HG02943 (cell line): ENCODE results near the gene FAM13B.
"Not testable (repeated sequence)": the region's sequence is repeated elsewhere in the genome, so short reads cannot be mapped to it uniquely, and the experiment has no call there.

Experiments
- ATAC-seq: cut with Tn5 transposase; IDR thresholded peaks from one replicate; pipeline ENCODE4 v1.9.1; 2021; ENCODE audit warnings: mild to moderate bottlenecking, low read depth, moderate library complexity; ENCODE audit not compliant: unreplicated experiment

The FAM13B gene

DNA sequence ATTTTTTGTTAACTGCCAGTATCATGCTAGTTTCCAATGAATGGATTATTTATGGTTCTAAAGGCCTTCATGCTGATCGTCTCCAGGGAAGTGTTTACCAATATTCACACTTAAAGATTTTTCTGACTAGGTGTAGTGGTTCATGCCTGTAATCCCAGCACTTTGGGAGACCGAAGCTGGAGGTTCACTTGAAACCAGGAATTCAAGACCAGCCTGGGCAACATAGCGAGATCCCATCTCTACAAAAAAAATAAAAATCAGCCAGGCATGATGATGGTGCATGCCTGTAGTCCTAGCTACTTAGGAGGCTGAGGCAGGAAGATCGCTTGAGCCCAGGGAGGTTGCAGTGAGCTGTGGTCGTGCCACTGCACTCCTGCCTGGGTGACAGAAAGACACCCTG is 43.5 kb downstream of the FAM13B start:
- no peak for ATAC-seq

DNA sequence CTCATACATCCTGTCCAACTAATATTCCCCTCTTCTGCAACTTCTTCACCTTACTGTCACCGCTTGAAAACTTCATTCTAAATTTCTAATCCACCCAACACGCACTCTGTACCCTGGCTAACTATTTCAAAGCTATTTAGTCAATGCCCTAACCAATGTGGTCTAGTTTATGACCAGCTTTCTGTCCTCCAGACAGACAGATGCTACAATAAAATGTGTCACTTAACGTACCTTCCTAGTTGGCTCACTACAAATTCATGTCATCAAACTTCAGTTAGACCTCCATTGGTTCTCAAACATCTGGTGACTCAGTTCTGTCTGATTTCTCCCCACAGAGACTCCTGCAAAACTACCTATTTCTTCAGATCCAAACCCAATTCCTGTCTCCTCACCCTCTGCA is 57.7 kb downstream of the FAM13B start:
- ATAC-seq = no peak

DNA sequence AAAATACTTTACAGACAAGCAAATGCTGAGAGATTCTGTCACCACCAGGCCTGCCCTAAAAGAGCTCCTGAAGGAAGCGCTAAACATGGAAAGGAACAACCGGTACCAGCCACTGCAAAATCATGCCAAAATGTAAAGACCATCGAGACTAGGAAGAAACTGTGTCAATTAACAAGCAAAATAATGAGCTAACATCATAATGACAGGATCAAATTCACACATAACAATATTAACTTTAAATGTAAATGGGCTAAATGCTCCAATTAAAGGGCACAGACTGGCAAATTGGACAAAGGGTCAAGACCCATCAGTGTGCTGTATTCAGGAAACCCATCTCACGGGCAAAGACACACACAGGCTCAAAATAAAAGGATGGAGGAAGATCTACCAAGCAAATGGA is 62.5 kb downstream of the FAM13B start:
- ATAC-seq = not testable (repeated sequence)

DNA sequence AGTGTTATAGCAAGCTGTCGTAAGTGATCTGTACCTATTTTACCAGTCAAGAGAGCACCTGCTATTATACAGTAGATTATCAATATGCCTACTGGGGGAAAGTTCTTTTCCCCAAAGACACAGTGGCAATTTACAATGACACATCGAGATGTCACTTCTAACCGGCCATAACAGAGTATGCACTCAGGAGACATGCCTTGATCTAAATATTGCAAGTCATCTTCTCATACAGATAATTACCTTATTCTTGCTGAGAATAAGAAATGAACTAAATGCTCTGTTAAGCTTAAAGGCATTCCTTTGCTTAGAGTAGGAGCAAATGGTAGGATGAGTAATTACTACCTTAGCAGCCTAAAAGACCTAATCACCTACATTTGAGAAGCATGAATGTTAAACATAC is 72.1 kb downstream of the FAM13B start:
- no peak for ATAC-seq

DNA sequence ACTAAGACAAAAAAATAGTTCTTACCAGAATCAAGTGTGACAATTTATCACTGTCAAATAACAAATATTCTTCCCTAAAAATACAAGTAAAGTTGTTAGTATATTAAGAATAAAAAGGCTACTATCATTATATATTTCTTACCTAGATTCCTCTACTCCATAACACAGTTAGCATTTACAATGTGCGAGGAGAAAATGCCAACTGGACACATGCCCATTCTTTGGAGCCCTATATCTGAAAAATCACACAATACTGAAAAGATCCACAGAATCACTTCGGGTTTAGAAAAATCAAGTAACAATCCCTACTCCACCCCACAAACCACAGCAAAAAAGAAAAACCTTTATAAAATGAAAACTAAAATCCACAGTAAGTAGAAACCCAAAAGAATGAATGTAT is 72.7 kb downstream of the FAM13B start:
- no peak for ATAC-seq

DNA sequence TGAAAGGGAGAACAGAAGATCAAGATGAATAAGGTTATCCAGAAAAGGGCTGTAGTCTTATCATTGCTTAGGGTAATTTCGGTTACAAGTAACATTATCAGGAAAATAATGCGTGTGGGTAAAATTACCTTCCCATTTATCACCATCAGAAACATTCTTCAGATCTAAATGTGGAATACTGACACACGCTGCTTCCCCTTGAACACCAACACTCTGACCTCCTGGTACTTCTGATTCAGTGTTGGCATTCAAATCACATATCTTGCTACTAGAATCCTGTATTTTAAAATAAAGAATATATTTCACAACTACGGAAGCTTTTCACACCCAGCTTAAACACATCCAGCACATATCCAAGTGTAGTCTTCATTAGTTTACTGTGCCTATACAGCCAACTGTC is 73.4 kb downstream of the FAM13B start:
- ATAC-seq = no peak

DNA sequence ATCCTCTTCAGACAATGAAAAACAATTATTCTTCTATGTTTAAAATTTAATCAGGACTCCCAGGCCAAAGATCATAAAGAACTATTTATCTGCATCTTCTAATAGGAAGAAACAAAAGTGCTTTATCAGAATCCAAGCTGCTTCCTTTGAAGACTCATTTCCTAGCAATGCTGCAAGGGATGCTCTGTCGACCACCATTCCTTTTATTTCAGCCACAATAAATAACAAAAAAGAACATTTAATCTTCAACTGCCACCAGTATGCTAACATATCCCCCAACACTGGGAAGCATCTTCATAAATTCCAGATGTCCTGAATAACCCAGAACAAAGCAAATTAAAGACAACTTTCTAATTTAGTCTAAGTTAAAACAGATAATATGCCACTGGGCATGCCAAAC is 74.9 kb downstream of the FAM13B start:
- no peak for ATAC-seq

DNA sequence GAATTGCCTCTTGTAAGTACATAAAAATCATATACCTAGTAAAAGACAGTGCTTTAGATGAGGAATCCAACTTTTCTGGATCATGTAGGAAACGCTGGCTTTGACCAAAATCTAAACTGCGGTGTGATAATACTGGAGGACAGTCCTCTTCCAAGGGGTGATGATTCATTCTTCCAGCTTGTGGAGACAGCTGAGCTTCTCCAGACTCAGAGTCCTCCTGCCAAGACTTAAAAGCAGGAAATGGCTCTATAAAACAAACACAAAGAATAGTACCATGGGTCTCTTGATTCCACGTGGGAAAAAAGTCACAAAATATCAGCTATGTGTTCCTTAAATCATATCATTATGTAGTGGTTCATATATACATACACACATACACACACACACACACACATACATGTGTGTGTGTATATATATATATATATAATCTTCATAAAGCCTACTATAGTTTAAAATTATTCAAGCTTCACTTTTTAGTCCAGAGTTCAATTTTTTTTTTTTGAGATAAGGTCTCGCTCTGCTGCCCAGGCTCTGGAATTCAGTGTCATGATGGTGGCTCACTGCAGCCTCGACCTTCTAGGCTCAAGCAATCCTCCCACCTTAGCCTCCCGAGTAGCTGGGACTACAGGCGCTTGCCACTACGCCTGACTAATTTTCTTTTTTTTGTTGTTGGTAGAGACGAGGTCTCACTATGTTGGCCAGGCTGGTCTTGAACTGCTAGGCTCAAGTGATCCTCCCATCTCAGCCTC is 78.6 kb downstream of the FAM13B start:
- ATAC-seq = no peak

DNA sequence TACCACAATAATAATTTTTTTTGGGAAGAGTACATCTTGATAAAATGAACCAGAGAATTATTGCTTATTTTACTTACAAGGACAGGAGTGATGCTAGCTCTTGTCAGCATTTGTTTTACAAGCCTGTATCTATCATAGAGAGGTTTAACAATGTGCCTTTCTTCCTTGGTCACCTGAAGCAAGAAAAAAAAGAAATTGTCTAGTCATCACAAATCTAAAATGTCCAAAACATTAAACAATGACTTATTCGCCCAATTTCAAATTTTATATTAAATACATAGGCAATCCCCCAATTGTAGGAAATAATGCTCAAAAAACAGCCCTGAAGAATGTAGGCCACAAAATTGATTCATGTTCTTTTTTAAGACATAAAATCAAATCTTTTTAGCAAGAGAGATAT is 87.1 kb downstream of the FAM13B start:
- ATAC-seq = no peak

DNA sequence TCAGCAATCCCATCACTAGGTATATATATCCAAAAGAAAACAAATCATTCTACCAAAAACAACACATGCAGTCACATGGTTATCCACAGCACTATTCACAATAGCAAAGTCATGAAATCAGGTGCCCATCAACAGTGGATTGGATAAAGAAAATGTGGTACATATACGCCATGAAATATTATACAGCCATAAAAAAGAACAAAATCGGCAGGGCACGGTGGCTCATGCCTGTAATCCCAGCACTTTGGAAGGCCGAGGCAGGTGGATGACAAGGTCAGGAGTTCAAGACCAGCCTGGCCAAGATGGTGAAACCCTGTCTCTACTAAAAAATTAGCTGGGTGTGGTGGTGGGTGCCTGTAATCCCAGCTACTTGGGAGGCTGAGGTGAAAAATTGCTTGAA is 88.6 kb downstream of the FAM13B start:
- ATAC-seq = not testable (repeated sequence)

DNA sequence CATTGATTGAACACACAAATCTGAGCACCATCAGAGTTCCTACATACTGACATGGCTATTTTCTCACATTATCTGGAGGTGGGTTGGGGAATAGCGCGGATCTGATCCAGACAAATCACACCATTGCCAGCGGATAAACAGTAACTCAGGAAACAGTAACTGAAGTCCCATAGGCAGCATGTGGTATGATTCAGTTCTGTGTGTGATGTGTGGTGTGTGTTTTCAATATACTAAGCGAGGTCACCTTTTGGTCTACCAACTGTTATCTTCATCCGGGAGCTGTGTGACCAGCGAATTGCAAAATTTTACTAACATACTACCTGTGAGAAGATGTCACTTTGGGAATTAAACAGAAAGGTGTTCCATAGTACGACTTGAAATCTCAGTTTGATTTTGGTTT is 93.5 kb downstream of the FAM13B start:
- no peak for ATAC-seq

DNA sequence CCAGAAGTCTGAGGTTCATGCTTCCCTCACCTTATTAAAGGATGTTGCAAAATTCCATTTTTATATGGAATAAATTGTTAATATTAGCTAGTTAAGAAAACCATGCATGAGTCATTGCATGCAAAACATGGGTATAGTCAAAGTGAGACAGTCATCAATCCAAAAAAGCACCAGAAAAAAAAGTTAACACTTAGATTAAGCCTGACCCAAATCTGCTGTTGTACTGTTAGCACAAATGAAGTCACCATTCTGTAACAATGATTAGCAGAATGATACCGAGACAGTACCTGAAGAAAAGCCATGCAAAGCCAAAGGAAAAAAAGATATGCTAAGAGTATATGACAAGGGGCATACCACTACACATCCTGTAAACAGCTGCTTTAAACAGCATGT is 94.1 kb downstream of the FAM13B start:
- no peak for ATAC-seq

DNA sequence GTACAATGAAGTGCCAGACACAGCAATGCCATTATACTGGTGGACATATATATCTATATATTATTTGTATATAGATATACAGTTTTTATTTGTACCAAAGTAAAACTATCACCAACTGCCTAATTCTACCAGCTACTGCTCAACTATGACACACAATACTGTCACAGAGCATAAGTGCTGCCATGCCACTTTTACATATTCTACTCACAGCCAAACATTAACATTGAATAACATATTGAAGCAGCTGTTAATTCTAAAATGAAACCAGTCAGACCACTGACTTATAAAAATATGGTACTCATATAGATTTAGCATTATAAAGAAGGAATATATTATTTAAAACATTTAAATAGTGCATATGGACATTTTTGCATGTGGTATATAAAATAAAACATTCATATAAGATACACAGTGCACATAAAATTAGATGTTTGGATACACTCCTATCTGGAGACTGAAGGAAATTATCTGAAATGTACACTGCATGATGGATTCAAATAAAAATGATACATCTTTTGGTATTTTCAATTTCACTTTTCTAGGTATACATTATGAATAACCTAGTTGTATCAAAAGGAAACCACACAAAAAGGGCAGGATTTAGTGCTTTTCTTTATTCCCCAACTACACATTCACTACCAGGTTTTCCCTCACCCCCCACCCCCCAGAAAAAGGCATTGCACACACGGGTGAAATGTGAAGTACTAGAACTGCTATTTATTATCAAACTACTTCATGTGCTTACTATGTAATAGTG is 94.7 kb downstream of the FAM13B start:
- no peak for ATAC-seq

DNA sequence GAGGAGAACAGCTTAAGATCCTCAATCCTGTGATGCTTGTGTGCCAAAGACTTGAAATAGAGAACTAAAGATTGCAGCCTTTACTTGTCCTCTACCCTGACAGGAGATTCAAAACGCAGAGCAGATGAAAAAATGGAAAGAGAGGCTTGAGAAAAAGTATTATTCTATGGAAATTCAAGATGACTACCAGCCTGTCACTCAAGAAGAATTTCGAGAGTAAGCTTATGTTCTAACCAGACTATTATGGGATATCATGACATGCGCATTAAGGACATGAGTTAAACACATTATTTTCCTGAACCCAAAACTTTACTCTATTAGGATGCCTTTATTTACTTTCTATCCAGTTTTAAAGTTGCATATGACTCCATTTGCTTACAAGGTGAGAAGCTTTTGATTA is 97.2 kb downstream of the FAM13B start:
- ATAC-seq = no peak

DNA sequence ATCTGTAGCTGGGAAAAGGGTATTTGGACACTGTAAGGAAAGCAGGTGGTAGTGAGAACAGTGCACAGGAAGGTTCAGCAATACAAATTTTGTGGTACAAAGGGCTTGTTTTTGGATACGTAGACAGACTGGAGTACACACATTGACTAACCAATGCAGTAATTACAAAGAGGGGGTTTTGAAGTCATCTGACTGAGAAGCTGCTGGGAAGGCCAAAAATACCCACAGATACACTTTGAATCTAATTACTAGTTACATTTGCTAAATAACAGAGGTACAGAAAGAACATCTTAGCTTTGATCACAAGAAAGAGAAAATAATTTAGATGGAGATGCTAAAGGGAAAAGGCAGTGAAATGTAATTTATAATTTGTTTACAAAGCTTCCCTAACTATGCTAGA is 97.7 kb downstream of the FAM13B start:
- ATAC-seq = no peak

DNA sequence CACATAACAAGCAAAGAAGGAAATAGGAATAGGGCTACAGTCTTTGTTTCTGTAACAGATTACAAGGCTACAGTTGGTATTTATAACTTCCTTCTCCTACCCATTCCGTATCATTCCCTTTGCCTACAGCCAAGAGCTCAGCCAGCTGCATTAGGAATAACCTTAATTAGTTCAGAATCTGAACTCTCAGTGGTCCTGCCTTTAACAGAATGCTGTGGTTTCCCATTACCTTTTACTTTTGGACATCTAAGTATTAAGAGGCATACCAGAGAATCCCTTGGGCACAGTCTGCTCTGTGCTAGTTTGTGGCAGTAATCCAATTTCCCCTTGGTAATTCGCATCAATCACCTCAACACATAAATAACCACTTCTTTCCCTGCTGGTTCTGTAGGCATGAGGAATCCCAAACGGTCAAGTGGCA is 99.4 kb downstream of the FAM13B start:
- ATAC-seq = no peak

DNA sequence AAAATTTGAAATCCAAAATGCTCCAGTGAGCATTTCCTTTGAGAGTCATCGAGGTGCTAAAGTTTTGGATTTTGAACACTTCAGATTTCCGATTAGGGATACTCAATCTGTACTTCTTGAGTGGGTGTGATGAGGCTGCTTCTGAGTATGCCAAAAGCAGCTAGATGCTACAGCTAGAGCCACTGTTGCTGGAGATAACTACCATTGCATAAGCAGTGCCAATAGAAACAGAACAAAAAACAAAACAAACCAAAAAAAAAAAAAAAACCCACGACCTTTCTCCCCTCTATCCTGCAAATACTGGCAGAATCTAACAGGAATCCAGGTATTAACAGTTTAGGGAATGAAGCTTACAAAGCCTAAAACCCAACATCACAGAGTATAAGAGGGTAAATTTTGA is 100.1 kb downstream of the FAM13B start:
- ATAC-seq = no peak

DNA sequence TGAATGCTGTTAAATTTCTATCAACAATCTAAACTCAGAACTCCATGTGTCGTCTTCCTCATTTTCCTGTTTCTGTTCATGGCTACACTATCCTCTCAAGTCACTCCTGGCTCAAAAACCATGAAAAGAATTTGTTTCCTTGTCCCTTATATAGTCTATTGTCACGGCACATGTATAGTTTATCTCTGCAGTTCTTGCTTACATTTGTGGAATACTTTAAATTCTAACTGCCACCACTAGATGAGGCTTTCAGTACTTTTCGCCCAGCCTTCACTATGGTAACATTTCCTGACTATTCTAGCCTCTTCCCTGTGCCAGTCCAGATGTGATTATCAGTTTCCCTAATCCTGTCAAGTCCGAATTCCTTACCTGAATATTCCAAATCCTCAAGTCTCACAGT is 109.0 kb downstream of the FAM13B start:
- no peak for ATAC-seq

DNA sequence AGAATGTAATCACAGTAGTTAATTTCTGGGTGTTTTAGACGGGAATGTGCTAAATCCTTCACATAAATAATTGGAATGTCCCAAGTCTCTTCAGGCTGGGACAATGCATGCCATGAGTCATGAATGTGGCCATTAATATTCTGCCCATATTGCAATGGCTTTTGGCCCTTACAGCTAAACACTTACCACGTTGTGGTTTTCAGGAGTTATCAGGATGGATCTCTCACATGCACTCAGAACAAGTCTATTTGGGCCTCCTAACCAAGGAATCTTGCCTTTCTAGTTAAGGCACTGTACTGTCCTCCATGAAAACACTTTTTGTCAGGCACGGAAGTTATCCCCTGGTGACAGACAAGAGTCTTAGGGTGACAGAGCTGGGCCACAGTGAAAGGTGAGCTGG is 110.9 kb downstream of the FAM13B start:
- no peak for ATAC-seq

DNA sequence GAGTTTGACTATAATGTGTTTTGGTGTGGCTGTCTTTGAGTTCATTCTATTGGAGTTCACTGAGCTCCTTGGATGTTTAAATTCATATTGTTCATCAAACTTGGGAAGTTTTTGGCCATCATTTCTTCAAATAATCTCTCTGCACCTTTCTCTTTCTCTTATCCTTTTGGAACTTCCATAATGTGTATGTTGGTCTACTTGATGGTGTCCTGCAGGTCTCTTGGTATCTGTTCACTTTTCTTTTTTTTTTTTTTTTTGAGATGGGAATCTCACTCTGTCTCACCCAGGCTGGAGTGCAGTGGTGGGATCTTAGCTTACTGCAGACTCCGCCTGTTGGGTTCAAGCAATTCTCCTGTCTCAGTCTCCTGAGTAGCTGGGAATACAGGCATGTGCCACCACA is 116.0 kb downstream of the FAM13B start:
- ATAC-seq = no peak

DNA sequence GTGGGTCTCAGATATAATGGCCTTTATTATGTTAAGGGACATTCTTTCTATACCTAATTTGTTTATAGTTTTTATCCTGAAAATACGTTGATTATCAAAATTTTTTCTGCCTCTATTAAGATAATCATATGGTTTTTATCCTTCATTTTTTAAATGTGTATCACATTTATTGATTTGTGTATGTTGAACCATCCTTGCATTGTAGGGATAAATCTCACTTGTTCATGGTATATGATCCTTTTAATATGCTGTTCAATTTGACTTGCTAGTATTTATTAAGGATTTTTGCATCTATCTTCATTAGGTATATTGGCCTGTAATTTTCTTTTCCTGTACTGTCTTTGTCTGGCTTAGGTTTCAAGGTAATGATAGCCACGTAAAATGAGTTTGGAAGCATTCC is 118.1 kb downstream of the FAM13B start:
- no peak for ATAC-seq

DNA sequence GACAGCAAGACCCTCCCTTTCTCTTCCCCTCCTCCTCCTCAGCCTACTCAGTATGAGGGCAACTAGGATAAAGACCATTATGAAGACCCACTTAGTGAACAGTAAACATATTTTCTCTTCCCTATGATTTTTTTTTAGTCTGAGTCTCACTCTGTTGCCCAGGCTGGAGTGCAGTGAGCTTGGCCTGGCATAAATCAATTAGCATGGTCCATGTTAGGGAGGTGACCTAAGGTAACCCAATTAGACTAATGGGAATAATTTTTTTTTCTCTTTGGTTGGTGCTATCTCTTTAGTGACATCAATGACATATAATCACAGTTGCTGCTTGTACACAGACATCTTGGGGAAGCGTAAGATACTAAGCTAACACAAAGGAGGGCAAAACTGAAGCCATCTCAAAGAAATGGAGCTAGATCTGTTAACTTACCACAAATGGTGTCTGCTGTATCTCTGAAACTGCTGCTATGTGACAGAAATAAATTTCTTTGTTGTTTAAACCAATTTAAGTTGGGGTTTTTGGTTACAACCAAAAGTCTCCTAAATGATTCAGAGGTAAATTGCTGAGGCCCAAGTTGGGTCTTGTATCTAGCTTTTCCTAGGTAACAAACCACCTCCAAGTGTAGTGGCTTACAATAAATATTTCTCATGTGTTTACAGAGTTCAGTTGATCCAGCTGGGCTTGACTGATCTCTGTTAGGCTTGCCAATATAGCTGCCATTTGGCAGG is 130.3 kb downstream of the FAM13B start:
- ATAC-seq = no peak
